Neural cell (in vitro differentiated cells): Measurements from ENCODE around the gene TMEM254. TPM values are rescaled to one million over a fixed set of nuclear protein-coding genes. Genes with fewer than 3 reads are reported as not detected.

Experiments
- H2AFZ ChIP-seq: fragments of 200-600, 300-800 bp; sonication (generic), shearing (Covaris generic); 2 replicates; pipeline ENCODE4 v1.6.0; 2014; ENCODE audit warnings: low read depth, mild to moderate bottlenecking, antibody characterized with exemption, low read length, moderate library complexity
- H3F3A ChIP-seq: fragments of 200-600 bp; shearing (Covaris generic); 2 replicates; pipeline ENCODE4 v1.6.1; 2016; ENCODE audit warnings: mild to moderate bottlenecking, moderate library complexity, mixed read lengths, antibody characterized with exemption, low read length; ENCODE audit not compliant: insufficient read depth, poor library complexity, severe bottlenecking
- H3K27ac ChIP-seq: fragments of 200-600, 300-800 bp; sonication (generic), shearing (Covaris generic); 2 replicates; pipeline ENCODE4 v1.5.1; 2014; ENCODE audit warnings: mild to moderate bottlenecking, low read length, moderate library complexity
- H3K27me3 ChIP-seq: fragments of 300-800, 200-600 bp; sonication (generic), shearing (Covaris generic); 2 replicates; pipeline ENCODE4 v1.6.0; 2014; ENCODE audit warnings: mild to moderate bottlenecking, low read depth, low read length, moderate library complexity; ENCODE audit not compliant: insufficient read depth
- H3K36me3 ChIP-seq: fragments of 300-800, 200-600 bp; sonication (generic), shearing (Covaris generic); 2 replicates; pipeline ENCODE4 v1.5.1; 2014; ENCODE audit warnings: mild to moderate bottlenecking, antibody characterized with exemption, low read length, moderate library complexity; ENCODE audit not compliant: insufficient read depth
- H3K4me2 ChIP-seq: fragments of 300-800, 200-600 bp; sonication (generic), shearing (Covaris generic); 2 replicates; pipeline ENCODE4 v1.6.0; 2014; ENCODE audit warnings: mild to moderate bottlenecking, low read length
- H3K4me3 ChIP-seq: fragments of 300-800, 200-600 bp; sonication (generic), shearing (Covaris generic); 2 replicates; pipeline ENCODE4 v1.5.1; 2014; ENCODE audit warnings: mild to moderate bottlenecking, low read length, moderate library complexity
- H3K79me2 ChIP-seq: fragments of 200-600 bp; shearing (Covaris generic); replicated peaks from 2 replicates; pipeline ENCODE4 v1.6.0; 2014; ENCODE audit warnings: mild to moderate bottlenecking, low read length, moderate library complexity; ENCODE audit not compliant: insufficient read depth
- H3K9ac ChIP-seq: fragments of 300-800, 200-600 bp; sonication (generic), shearing (Covaris generic); 2 replicates; pipeline ENCODE4 v1.6.1; 2016; ENCODE audit warnings: mild to moderate bottlenecking, low read length, mixed read lengths
- H3K9me2 ChIP-seq: fragments of 200-600 bp; shearing (Covaris generic); 2 replicates; pipeline ENCODE4 v1.6.1; 2016; ENCODE audit warnings: mild to moderate bottlenecking, low read length, mixed read lengths; ENCODE audit not compliant: insufficient read depth
- H3K9me3 ChIP-seq: fragments of 200-600, 300-800 bp; sonication (generic), shearing (Covaris generic); 2 replicates; pipeline ENCODE4 v1.6.1; 2016; ENCODE audit warnings: mild to moderate bottlenecking, mixed run types, low read length, moderate library complexity, mixed read lengths
- H4K20me1 ChIP-seq: fragments of 200-600 bp; shearing (Covaris generic); 2 replicates; pipeline ENCODE4 v1.6.1; 2016; ENCODE audit warnings: mild to moderate bottlenecking, mixed run types; ENCODE audit not compliant: insufficient read depth
- CTCF ChIP-seq: fragments of 450-650 bp; IDR thresholded peaks from 2 replicates; pipeline ENCODE4 v1.5.1; 2014; ENCODE audit warnings: antibody characterized with exemption, mild to moderate bottlenecking, moderate library complexity; ENCODE audit not compliant: poor library complexity, severe bottlenecking
- EP300 ChIP-seq: fragments of 450-650 bp; conservative IDR thresholded peaks from 2 replicates; pipeline ENCODE4 v1.6.1; 2014; ENCODE audit warnings: antibody characterized with exemption, mild to moderate bottlenecking, moderate library complexity; ENCODE audit not compliant: poor library complexity, severe bottlenecking
- EZH2 ChIP-seq: fragments of 200-600, 300-800 bp; shearing (Covaris generic), sonication (generic); IDR thresholded peaks from 2 replicates; pipeline ENCODE4 v1.6.1; 2014; ENCODE audit warnings: antibody characterized with exemption, low read length, borderline replicate concordance, mild to moderate bottlenecking; ENCODE audit not compliant: insufficient read depth, poor library complexity, severe bottlenecking
- MXI1 ChIP-seq: fragments of 450-650 bp; conservative IDR thresholded peaks from 2 replicates; pipeline ENCODE4 v1.6.1; 2014; ENCODE audit warnings: antibody characterized with exemption, mild to moderate bottlenecking; ENCODE audit not compliant: poor library complexity, severe bottlenecking
- POLR2AphosphoS5 ChIP-seq: IDR thresholded peaks from 2 replicates; pipeline ENCODE4 v1.6.1; 2012
- RAD21 ChIP-seq: fragments of 450-650 bp; conservative IDR thresholded peaks from 2 replicates; pipeline ENCODE4 v1.6.1; 2014; ENCODE audit warnings: antibody characterized with exemption, mild to moderate bottlenecking, moderate library complexity
- REST ChIP-seq: IDR thresholded peaks from 2 replicates; pipeline ENCODE4 v1.6.1; 2012; ENCODE audit warnings: borderline replicate concordance
- SMC3 ChIP-seq: fragments of 450-650 bp; conservative IDR thresholded peaks from 2 replicates; pipeline ENCODE4 v1.6.1; 2014; ENCODE audit warnings: antibody characterized with exemption, mild to moderate bottlenecking, moderate library complexity; ENCODE audit not compliant: poor library complexity
- TAF1 ChIP-seq: IDR thresholded peaks from 2 replicates; pipeline ENCODE4 v1.6.1; 2012; ENCODE audit warnings: low read depth
- polyA plus RNA-seq: library from polyadenylated mRNA; depleted of rRNA; stranded (reverse); fragments of >200 nt; gene quantifications from 2 replicates; pipeline ENCODE4 v1.2.3, GENCODE V29; 2014

The TMEM254 gene
- polyA plus RNA-seq, 1 donor from 2014 or later = 24.3 TPM

GRCh38 chr10:80051993-80052392, 26.5 kb upstream of the TMEM254 start:
- H4K20me1 ChIP-seq = no peaks in the 10 kb centered on the region
- no peak overlapping the region for H3K4me2 ChIP-seq
- H3K4me3 ChIP-seq = no peak overlapping the region
- H3F3A ChIP-seq = no peaks in the 10 kb centered on the region
- no peaks in the 10 kb centered on the region for H3K9me2 ChIP-seq
- no peaks in the 10 kb centered on the region for H3K9me3 ChIP-seq
- no peaks in the 10 kb centered on the region for H3K27me3 ChIP-seq
- H3K9ac ChIP-seq = no peak overlapping the region
- no peaks in the 10 kb centered on the region for H3K79me2 ChIP-seq
- H3K36me3 ChIP-seq = no peaks in the 10 kb centered on the region
- no peak overlapping the region for H2AFZ ChIP-seq
- H3K27ac ChIP-seq = no peak overlapping the region
- TF ChIP-seq POLR2AphosphoS5 = no peak
- no peak for TF ChIP-seq EZH2
- TF ChIP-seq SMC3 = no peak
- no peak for TF ChIP-seq CTCF
- TF ChIP-seq TAF1 = no peak
- no peak for TF ChIP-seq EP300
- no peak for TF ChIP-seq MXI1
- TF ChIP-seq RAD21 = no peak
- TF ChIP-seq REST = no peak

GRCh38 chr10:80055760-80056159, 22.7 kb upstream of the TMEM254 start:
- Histone ChIP-seq H3F3A (no peaks in the 10 kb centered on the region), H3K36me3 (no peaks in the 10 kb centered on the region), H3K27ac (no peak overlapping the region), H3K9me2 (no peaks in the 10 kb centered on the region), H3K27me3 (no peaks in the 10 kb centered on the region), H3K4me2 (no peak overlapping the region), H3K9me3 (no peaks in the 10 kb centered on the region), H2AFZ (no peak overlapping the region), H3K79me2 (no peaks in the 10 kb centered on the region), H3K9ac (no peak overlapping the region), H3K4me3 (no peak overlapping the region), H4K20me1 (no peaks in the 10 kb centered on the region)
- TF ChIP-seq EZH2 (no peak), CTCF (no peak), MXI1 (no peak), EP300 (no peak), TAF1 (no peak), RAD21 (no peak), REST (no peak), SMC3 (no peak), POLR2AphosphoS5 (no peak)
